Activated T-cell treated with anti-CD3 and anti-CD28 coated beads, Interleukin-2, amount 50 U/mL, for 1 hour (primary cell): ENCODE measurements around the gene CEP85L.

ENCODE experiments used
- DNase-seq: peaks from one replicate; pipeline ENCODE4 v3.0.0-alpha.2; 2020

Gene CEP85L

GRCh38 chr6:118659513-118660217 lies 8.3 kb upstream of the CEP85L start:
- no peak for DNase-seq

- DNase-seq: no peak
Measured at GRCh38 chr6:118656847-118657451, 5.6 kb upstream of the CEP85L start.

GRCh38 chr6:118652051-118652615 lies 742 bp upstream of the CEP85L start:
- no peak for DNase-seq

GRCh38 chr6:118650582-118651281 lies 659 bp downstream of the CEP85L start:
- peak; percentile 61 for DNase-seq

GRCh38 chr6:118649918-118650581 lies 1.3 kb downstream of the CEP85L start:
- no peak for DNase-seq

GRCh38 chr6:118648866-118649554 lies 2.4 kb downstream of the CEP85L start:
- no peak for DNase-seq

GRCh38 chr6:118646977-118647376 lies 4.4 kb downstream of the CEP85L start:
- no peak for DNase-seq

GRCh38 chr6:118645395-118645794 lies 6.0 kb downstream of the CEP85L start:
- DNase-seq: no peak

- DNase-seq: no peak
Measured at GRCh38 chr6:118644007-118644406, 7.4 kb downstream of the CEP85L start.

- DNase-seq: no peak
Measured at GRCh38 chr6:118641042-118641441, 10.3 kb downstream of the CEP85L start.

- DNase-seq: no peak
Measured at GRCh38 chr6:118639054-118639964, 12.1 kb downstream of the CEP85L start.

GRCh38 chr6:118638288-118638687 lies 13.1 kb downstream of the CEP85L start:
- DNase-seq: no peak

GRCh38 chr6:118635909-118636735 lies 15.3 kb downstream of the CEP85L start:
- DNase-seq: no peak

- no peak for DNase-seq
Measured at GRCh38 chr6:118632359-118632758, 19.0 kb downstream of the CEP85L start.

- DNase-seq: no peak
Measured at GRCh38 chr6:118630923-118631322, 20.5 kb downstream of the CEP85L start.

- DNase-seq: no peak
Measured at GRCh38 chr6:118630067-118630466, 21.3 kb downstream of the CEP85L start.

- DNase-seq: no peak
Measured at GRCh38 chr6:118627724-118628123, 23.7 kb downstream of the CEP85L start.

GRCh38 chr6:118625833-118626232 lies 25.6 kb downstream of the CEP85L start:
- no peak for DNase-seq

- no peak for DNase-seq
Measured at GRCh38 chr6:118621799-118622470, 29.5 kb downstream of the CEP85L start.

GRCh38 chr6:118620202-118620601 lies 31.2 kb downstream of the CEP85L start:
- DNase-seq: no peak
